GM10847 (cell line): ENCODE measurements around the gene COG8.

Experiments
- POLR2A ChIP-seq: IDR thresholded peaks from 2 replicates; pipeline ENCODE4 v1.6.1; 2011; ENCODE audit not compliant: insufficient read length; ENCODE audit errors: extremely low read depth

COG8 gene

DNA sequence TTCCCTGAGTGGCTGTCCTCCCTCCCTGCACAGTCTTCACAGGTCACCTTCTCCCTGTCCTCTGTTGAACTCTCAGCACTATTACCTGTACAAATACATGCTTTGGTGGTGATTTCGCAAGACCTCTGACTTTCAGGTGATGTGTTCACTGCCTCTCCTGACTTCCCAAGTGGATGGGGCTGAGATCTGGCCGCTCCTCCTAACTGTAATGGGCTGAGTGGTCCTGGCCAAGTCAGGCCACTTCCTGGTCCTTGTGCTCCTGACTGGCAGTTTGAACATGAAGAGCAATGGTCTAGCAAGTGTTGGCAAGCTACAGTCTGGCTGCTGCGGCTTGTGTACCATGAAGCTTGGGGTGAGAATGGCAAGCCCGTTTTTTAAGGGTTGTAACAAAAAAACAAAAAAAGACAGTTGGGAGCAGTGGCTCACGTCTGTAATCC is 23.9 kb upstream of the COG8 start:
- TF ChIP-seq POLR2A, result no peak

DNA sequence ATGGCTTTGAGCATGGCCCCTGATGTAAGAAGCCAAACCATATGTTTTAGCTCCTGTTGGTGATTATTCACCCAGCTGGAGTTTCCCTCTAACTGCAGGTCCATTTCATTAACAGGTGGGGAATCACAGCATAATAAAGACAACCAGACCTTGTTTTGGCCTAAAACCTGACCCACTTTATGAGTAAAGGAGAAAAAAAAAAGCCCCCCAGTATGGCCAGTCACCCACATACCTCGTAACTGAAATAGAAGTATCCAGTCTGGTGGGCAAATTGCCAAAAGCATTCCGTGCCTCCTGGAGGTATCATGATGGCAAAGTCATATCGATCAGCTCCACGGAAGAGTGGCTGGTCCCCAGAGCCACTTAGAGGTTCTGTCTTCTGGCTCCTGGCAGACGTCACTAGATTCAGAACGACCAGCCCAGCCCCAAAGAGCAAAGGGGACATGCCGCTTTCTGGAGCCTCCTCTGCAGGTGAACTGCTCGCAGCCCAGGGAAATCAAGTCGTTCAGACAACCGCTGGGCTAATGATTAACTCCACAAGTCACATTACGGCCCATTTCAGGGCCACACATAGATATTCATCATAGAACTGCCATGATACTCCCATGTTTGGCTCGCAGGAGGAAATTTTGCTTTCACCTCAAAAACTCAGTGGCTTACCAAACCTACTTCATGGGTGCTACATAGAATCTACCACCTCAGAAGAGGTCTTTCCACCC is 12.1 kb upstream of the COG8 start, which contains the start of gene TMED6:
TSS of gene TMED6 (minus strand) at position 478 of the 719 bp plus-strand sequence. CDS start at position 445, 33 bp downstream.
- TF ChIP-seq POLR2A, result no peak

DNA sequence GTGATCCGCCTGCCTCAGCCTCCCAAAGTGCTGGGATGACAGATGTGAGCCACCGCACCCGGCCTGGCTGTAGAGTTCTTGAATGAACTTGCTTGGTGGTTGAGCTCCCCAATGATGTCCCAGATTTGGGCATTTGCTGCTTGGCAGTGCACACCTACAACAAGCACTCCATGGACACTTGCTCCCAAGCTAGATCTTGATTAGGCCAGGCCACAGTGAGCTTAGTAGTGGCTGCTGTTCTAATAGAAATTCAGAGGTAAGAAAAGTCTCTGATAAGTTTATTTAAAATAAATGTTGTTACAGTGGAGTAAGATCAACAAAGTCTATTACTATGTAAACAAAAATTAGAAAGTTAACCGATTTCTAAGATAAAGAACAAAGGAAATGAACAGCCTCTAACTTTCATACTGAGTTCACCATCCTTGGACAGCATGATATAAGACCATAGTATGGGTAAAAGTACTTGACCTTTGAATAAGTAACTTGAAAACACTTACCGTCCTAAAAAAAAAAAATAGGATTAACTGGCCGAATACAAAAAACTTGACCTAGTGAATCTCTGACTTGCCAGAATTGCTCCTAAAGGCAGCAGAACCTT is 11.3 kb upstream of the COG8 start:
- TF ChIP-seq POLR2A, result no peak

DNA sequence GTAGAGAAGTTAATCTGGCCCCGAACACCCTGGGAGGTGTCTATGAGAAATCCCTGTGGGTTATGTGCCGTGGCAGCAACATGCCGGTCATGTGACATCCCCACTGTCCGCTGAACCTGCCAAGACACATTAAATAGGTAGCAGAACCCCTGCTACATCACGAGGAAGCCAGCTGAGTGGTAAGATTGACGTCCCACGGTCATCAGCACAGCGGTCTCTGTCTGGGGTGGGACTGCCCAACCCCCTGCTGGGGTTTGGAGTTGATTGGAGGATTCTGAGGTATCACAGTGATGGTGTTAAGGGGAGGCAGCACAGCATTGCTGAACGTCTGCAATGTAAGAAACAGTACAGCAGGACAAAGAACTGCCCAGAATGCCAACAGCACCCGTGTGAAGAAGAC is 10.2 kb upstream of the COG8 start:
- no peak for TF ChIP-seq POLR2A

DNA sequence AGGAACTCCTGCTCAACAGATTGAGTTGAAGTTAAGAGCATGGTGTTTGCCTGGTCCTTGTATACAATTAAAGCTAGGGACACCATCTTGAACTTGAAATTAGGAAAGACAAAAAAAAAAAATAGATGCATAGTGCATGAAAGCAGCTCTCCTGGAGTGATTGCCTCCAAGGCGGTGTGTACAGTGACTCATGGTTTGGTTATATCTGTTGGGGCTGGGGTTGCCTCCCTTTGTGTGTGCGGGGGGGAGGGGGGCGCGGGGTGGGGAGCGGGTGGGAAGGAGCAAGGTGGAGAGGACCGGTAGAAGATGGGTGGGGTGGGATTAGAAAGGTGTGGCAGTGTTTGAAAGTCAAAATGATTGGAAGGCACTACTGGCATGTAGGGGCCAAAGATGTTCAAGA is 8.9 kb upstream of the COG8 start:
- no peak for TF ChIP-seq POLR2A

DNA sequence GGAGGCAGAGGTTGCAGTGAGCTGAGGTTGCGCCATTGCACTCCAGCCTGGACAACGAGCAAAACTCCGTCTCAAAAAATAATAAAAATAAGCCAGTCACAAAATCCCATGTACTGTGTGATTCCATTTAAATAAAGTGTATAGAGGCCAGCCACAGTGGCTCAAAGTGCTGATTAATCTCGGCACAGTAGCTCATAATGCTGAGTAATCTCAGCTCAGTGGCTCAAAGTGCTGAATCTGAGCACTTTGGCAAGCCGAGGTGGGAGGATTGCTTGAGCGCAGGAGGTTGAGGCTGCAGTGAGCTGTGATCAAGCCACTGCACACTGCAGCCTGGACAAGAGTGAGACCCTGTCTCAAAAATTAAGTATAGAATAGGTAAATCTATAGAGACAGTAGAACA is 7.3 kb upstream of the COG8 start:
- no peak for TF ChIP-seq POLR2A

DNA sequence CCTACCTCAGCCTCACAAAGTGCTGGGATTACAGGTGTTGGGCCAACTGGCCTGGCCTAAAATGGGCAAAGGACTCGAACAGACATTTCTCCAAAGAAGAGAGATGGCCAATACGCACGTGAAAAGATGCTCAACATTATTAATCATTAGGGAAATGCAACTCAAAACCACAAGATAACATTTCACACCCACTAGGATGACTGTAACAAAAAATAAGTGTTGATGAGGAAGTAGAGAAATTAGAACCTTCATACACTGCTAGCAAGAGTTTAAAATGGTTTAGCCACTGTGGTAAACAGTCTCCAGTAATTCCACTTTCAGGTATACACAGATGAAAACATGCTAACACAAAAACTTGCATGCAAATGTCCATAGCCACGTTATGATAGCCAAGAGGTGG is 6.6 kb upstream of the COG8 start:
- no peak for TF ChIP-seq POLR2A

DNA sequence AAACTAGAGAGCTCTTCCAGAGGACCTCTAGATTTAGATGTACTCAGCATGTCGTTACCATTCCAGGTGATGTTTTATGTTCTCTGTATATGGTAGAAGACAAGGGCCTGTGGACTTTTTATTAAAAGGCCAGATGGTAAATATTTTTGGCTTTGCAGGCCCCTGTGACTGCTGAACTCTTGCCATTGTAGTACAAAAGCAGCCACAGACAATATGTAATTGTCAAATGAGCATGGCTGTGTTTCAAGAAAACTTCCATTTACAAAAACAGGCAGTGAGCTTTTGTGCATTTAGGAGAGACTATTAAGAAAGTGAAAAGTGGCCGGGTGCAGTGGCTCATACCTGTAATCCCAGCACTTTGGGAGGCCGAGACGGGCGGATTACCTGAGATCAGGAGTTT is 4.8 kb upstream of the COG8 start:
- TF ChIP-seq POLR2A, result no peak

DNA sequence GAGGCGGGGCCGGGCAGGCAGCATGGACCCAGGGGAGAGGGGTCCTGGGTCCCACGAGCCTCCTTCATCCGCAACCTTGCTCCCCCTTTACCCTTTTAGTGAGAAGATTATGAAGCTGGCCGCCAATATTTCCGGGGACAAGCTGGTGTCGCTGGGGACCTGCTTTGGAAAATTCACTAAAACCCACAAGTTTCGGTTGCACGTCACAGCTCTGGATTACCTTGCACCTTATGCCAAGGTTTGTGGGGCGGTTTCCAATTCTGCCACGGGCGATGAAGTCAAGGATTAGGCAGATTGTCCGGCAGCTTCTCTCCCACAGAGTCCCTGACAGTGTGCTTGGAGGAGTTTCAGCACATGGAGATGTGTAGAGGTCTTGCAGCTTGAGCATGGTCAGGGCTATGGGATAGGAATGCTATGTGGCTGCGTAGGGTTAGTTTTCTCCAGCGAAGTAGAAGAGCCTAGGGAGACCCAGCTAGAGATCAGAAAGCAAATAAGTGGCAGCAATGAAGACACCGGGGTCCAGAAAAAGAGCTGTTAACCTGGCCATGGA is 806 bp upstream of the COG8 start:
- TF ChIP-seq POLR2A, result no peak

DNA sequence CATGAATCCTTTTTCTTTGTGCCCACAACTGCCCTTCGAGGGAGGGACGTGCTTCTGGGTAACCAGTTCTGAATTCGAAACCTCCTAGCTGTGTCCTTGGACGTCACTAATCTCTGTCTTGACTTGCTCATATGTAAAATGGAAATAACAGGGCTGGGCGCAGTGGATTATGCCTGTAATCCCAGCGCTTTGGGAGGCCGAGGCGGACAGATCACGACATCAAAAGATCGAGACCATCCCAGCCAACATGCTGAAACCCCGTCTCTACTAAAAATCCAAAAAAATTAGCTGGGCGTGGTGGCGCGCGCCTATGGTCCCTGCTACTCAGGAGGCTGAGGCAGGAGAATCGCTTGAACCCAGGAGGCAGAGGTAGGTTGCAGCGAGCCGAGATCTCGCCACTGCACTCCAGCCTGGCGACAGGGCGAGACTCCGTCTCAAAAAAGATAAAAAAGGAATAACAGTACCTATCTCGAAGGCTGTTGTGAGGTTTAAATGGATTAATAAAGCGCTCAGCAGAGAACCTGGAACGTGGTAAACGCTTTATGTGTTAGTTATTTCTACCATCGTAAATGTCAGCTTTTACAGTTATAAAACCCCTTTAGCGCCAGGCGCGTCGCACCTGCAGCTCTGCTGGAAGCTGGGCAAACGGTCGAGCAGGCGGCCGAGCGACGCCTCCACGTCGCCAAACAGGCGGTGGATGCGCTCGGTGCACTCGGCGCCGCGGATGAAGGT is 641 bp downstream of the COG8 start:
- no peak for TF ChIP-seq POLR2A

DNA sequence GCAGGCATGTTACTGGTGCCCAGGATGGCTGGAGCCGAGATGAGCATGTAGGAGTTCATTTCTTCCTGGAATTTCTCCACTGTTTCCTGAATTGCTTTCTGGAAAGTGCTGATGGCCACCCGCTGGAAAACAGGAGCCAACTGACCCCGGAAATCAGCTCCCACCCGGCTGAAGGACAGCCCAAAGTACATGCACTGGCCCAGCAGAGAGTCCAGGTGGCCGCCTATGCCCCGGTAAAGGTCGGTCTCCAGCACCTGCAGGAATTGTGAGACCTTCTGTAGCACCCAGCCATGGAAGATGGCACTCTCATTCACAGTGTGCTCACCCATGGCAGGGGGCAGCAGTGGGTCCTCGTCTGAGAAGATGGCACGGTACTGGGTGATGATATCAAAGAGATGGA is 4.7 kb downstream of the COG8 start:
- no peak for TF ChIP-seq POLR2A

DNA sequence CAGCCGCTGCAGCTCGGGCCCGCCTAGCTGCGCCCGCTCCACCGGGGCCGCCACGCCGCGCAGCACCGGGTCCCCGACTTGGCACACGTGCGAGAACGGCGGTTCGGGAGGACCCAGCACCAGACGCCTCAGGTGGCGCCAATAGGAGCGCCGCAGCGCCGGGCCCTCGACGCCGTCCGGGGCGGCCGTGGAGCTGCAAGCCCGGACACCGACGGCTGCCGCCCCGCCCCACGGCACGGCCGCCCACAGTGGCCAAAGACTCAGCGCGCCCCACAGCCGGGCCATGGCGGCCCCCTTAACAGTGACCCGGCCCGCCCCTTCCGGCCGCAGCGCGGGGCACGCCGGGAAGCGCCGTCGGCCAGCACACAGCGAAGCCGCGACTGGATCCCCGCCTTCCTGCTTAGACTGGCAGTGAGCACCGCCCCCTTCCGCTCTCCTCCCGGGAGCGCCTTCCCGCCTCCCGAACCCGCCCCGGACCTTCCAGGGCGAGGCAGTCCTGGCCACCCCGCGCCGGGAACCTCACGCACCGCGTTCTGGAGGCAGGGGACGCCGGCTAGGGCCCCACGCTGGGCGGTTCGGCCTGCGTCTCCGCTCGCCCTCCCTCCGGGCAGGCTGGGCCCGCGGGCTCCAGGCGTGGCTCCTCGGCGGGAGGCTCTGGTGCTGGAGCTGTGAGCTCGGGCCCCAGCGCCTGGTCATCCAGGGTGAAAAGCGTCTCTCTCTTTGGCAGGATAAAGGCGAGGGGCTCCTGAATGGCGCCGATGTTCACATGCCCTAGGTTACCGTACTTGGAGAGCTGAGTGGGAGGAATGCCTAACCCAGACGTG is 8.9 kb downstream of the COG8 start, which contains the start of gene PDF:
TSS of gene PDF (minus strand) at position 303 of the 824 bp plus-strand sequence. CDS start at position 285, 18 bp downstream.
- TF ChIP-seq POLR2A, result peak; percentile 84

DNA sequence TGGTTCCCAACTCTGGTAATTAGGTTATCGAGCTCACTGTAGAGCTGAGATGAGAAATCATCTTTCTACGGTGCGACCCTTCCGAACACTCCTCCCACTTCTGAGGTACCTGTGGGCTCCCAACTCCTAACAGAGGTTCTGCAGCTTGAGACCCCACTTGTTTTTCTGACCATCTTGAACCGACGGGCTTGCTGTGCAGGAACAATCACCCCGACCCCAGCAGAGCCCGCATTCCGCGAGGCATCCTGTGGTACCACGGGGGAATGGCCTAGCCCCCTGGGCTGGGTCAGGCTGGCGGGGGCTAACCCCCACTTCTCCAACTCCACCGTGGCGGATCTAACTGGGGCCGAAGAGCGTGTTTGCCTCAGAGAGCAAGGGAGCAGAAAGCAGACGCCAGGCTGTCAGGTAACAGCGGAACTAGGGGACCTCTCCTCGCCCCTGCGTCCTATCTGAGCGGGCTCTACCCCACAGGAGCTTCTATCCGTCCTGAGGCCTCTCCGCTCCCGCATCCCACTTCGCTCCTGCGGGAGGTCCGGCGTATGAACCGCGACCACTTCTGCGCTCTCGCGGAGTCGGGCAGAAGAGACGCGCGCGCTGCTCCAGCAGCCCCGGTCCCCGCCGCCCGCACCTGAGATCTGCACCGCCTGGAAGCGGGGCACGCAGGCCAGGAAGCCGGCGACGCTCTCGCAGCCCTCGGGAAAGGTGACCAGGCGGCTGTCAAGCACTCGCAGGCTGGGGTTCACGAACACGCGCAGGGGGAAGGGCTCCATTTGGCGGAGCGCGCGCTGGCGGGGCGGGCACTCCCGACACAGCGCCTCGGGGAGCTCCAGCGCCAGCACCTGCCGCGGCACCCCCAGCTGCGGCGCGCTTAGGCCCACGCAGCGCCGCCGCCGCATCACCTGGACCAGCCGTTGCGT is 9.7 kb downstream of the COG8 start:
- TF ChIP-seq POLR2A, result no peak

DNA sequence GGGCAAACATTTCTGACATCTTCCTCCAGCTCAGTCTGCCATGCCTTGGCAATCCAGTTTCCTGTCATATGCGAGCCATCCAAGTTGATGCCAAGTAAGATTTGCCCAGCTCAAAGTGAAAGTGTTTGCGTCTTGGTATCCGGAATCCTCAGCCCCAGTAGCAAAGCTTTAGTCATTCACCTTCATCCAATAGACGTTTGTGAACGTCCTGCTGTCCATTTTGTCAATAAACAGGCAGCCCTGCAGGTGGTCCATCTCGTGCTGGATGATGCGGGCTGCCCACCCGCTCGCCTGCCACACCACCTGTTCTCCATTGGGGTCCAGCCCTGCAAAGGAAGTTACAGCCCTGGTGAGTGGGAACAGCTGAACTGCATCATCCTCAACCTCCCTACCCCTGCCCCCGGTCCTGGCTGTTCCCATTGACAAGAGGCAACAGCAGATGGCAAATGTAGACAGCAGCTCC is 10.5 kb downstream of the COG8 start:
- no peak for TF ChIP-seq POLR2A
